C4-2B (cell line): ENCODE measurements around the gene KANK4.

Experiments
- CTCF ChIP-seq: fragments of 450-650 bp; conservative IDR thresholded peaks from 2 replicates; pipeline ENCODE4 v1.5.1; 2017; ENCODE audit warnings: mild to moderate bottlenecking
- ZFX ChIP-seq: fragments of 450-650 bp; IDR thresholded peaks from 2 replicates; pipeline ENCODE4 v1.6.1; 2017

GRCh38 chr1:62269439-62269838 lies 49.8 kb downstream of the KANK4 start:
- no peak for TF ChIP-seq CTCF
- no peak for TF ChIP-seq ZFX
